Calu3 (cell line): ENCODE measurements around the gene CD180. TPM values are rescaled to one million over a fixed set of nuclear protein-coding genes. Genes with fewer than 3 reads are reported as not detected.

Experiments
- BruUV-seq: library from RNA; stranded (reverse); fragments of 400-500 nt; replicated peaks from 2 replicates; lab custom pipeline; 2021; lab: Mats Ljungman, UMichigan
- CTCF ChIA-PET: fragments of 300-600 bp; sonication (Branson Sonifier 250); formaldehyde crosslinking; loops from one replicate; lab custom pipeline; 2022; ENCODE audit warnings: antibody characterized with exemption; lab: Charles Lee
- DNase-seq: peaks from one replicate; pipeline ENCODE4 v3.0.0; 2022
- H3K27ac Mint-ChIP-seq: one replicate; pipeline ENCODE4 v1.8.0; 2022; ENCODE audit warnings: mixed read lengths; ENCODE audit not compliant: unreplicated experiment
- H3K27me3 Mint-ChIP-seq: one replicate; pipeline ENCODE4 v1.8.0; 2022; ENCODE audit warnings: mixed read lengths; ENCODE audit not compliant: unreplicated experiment
- H3K36me3 Mint-ChIP-seq: one replicate; pipeline ENCODE4 v1.8.0; 2022; ENCODE audit warnings: mild to moderate bottlenecking, moderate library complexity, mixed read lengths; ENCODE audit not compliant: insufficient read depth, unreplicated experiment
- H3K4me1 Mint-ChIP-seq: one replicate; pipeline ENCODE4 v1.8.0; 2022; ENCODE audit warnings: mild to moderate bottlenecking, low read depth, mixed read lengths; ENCODE audit not compliant: unreplicated experiment
- H3K4me3 Mint-ChIP-seq: one replicate; pipeline ENCODE4 v1.8.0; 2022; ENCODE audit warnings: mild to moderate bottlenecking, low read depth, moderate library complexity, mixed read lengths; ENCODE audit not compliant: unreplicated experiment
- H3K9me3 Mint-ChIP-seq: one replicate; pipeline ENCODE4 v1.8.0; 2022; ENCODE audit warnings: low read depth, mixed read lengths; ENCODE audit not compliant: unreplicated experiment
- intact Hi-C: fragments of 100-400 bp; cut with micrococcal nuclease; formaldehyde crosslinking; loops from one replicate; pipeline ENCODE4 v1.10.0; 2022; ENCODE audit not compliant: unreplicated experiment
- total RNA-seq: library from RNA; stranded (reverse); gene quantifications from 2 replicates; pipeline ENCODE4 v1.2.3, GENCODE V29; 2022
- TF ChIP-seq, protein P1 (sequence below): fragments of 200-600 bp; IDR thresholded peaks from one replicate; pipeline ENCODE4 v1.8.0; 2022; ENCODE audit warnings: antibody characterized with exemption; ENCODE audit not compliant: unreplicated experiment

The CD180 gene
- total RNA-seq, 1 experiment from 2014 or later, result not detected

DNA sequence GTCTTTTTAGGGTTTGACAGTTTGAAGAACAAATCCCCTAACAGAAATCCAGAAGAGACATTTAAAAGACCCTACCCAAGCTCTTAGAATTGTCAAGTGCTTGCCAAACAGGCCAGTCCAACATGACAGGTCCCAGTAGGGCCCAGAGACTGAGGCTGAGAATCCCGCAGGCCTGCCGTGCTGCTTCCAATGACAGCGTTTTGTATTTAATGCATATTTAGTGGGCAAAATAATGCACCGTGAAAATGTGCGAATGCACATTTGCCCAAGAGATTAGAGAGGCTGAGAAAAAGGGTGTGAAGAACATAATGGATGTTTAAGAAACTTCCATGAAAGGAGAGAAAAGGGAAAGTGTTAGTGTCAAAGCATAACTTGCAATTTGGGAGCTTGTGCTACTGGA, 57.6 kb downstream of the CD180 start:
- no peak overlapping the region for H3K4me3 Mint-ChIP-seq
- intact Hi-C loops, result no loop called here
- no peaks in the 10 kb centered on the region for H3K27me3 Mint-ChIP-seq
- H3K9me3 Mint-ChIP-seq, result no peaks in the 10 kb centered on the region
- CTCF ChIA-PET, result no interaction called here
- H3K4me1 Mint-ChIP-seq, result no peaks in the 10 kb centered on the region
- DNase-seq, result no peak
- no peak overlapping the region for H3K27ac Mint-ChIP-seq
- no TSS peak for BruUV-seq
- TF ChIP-seq, protein P1, sequence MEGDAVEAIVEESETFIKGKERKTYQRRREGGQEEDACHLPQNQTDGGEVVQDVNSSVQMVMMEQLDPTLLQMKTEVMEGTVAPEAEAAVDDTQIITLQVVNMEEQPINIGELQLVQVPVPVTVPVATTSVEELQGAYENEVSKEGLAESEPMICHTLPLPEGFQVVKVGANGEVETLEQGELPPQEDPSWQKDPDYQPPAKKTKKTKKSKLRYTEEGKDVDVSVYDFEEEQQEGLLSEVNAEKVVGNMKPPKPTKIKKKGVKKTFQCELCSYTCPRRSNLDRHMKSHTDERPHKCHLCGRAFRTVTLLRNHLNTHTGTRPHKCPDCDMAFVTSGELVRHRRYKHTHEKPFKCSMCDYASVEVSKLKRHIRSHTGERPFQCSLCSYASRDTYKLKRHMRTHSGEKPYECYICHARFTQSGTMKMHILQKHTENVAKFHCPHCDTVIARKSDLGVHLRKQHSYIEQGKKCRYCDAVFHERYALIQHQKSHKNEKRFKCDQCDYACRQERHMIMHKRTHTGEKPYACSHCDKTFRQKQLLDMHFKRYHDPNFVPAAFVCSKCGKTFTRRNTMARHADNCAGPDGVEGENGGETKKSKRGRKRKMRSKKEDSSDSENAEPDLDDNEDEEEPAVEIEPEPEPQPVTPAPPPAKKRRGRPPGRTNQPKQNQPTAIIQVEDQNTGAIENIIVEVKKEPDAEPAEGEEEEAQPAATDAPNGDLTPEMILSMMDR, result no peak
- H3K36me3 Mint-ChIP-seq, result no peaks in the 10 kb centered on the region

GRCh38 chr5:67135381-67135984, 61.1 kb downstream of the CD180 start:
- Mint-ChIP-seq H3K9me3 (no peaks in the 10 kb centered on the region), H3K4me1 (no peaks in the 10 kb centered on the region), H3K4me3 (no peak overlapping the region), H3K36me3 (no peaks in the 10 kb centered on the region), H3K27me3 (no peaks in the 10 kb centered on the region), H3K27ac (no peak overlapping the region)
- TF ChIP-seq, protein P1, result no peak
- intact Hi-C loops, result no loop called here
- CTCF ChIA-PET, result no interaction called here
- BruUV-seq, result no TSS peak
- no peak for DNase-seq

GRCh38 chr5:67133776-67134175, 62.8 kb downstream of the CD180 start:
- no peaks in the 10 kb centered on the region for H3K27me3 Mint-ChIP-seq
- no TSS peak for BruUV-seq
- H3K9me3 Mint-ChIP-seq, result no peaks in the 10 kb centered on the region
- no peaks in the 10 kb centered on the region for H3K4me1 Mint-ChIP-seq
- no peak overlapping the region for H3K27ac Mint-ChIP-seq
- intact Hi-C loops, result no loop called here
- TF ChIP-seq, protein P1, result no peak
- no peak overlapping the region for H3K4me3 Mint-ChIP-seq
- CTCF ChIA-PET, result no interaction called here
- DNase-seq, result no peak
- no peaks in the 10 kb centered on the region for H3K36me3 Mint-ChIP-seq

- Mint-ChIP-seq H3K36me3 (no peaks in the 10 kb centered on the region), H3K9me3 (no peaks in the 10 kb centered on the region), H3K4me1 (no peaks in the 10 kb centered on the region), H3K27me3 (no peaks in the 10 kb centered on the region), H3K4me3 (no peak overlapping the region), H3K27ac (no peak overlapping the region)
- BruUV-seq, result no TSS peak
- intact Hi-C loops, result no loop called here
- DNase-seq, result no peak
- CTCF ChIA-PET, result no interaction called here
- TF ChIP-seq, protein P1, result no peak
Observed at GRCh38 chr5:67133217-67133616, 63.4 kb downstream of the CD180 start.
